Heart left ventricle (tissue), 13 donors: ENCODE results near the gene CAPN12.

Experiments used
- POLR2A ChIP-seq, 2 donors: fragments of 450-650 bp; IDR thresholded peaks; one replicate each; pipeline ENCODE4 v1.6.1; 2017; ENCODE audit warnings: antibody characterized with exemption in 2 of 2, mild to moderate bottlenecking in 2 of 2, moderate library complexity in 2 of 2
- TF ChIP-seq, protein P1 (sequence below), 12 donors: fragments of 200-600 bp; sonication (generic) in 4 of 12; IDR thresholded peaks; one replicate each; pipeline versions ENCODE4 v1.5.0 to v1.8.0; 2018 to 2022; ENCODE audit warnings: antibody characterized with exemption in 12 of 12, mild to moderate bottlenecking in 5 of 12
- donor health status: ischemic (EF 13 %, LVEDD 7.1; RV severe dilation, severe dysfunction).
- donor health status: DM: no; HTN: yes; CAD: no.
- donor health status: DM: no; HTN: no; CAD: no.
- donor health status: ischemic (EF 25% LVEDD 6.9; RV normal size, moderate dysfunction).
- donor health status: ischemic (EF 25% LVEDD 5.7; RV mildly dilated, moderate dysfunction).
- donor health status: ischemic (EF 35%, LVEDD 5.7; RV mildly dilated, moderate dysfunction).
- donor health status: nonischemic (EF 11% LVEDD 7.7; RV severe dilation, severe dysfunction).
- donor health status: DM: yes; HTN: yes; CAD: no.
- donor health status: PGD.
- donor health status: ischemic (EF 29% LVEDD 5.4; RV normal size, mild dysfunction).
- donor health status: nonischemic (EF 23%, LVEDD 6.1; RV moderate dilation, normal function).

GRCh38 chr19:38739440-38740256, 4.6 kb downstream of the CAPN12 start:
- TF ChIP-seq, protein P1, sequence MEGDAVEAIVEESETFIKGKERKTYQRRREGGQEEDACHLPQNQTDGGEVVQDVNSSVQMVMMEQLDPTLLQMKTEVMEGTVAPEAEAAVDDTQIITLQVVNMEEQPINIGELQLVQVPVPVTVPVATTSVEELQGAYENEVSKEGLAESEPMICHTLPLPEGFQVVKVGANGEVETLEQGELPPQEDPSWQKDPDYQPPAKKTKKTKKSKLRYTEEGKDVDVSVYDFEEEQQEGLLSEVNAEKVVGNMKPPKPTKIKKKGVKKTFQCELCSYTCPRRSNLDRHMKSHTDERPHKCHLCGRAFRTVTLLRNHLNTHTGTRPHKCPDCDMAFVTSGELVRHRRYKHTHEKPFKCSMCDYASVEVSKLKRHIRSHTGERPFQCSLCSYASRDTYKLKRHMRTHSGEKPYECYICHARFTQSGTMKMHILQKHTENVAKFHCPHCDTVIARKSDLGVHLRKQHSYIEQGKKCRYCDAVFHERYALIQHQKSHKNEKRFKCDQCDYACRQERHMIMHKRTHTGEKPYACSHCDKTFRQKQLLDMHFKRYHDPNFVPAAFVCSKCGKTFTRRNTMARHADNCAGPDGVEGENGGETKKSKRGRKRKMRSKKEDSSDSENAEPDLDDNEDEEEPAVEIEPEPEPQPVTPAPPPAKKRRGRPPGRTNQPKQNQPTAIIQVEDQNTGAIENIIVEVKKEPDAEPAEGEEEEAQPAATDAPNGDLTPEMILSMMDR (IDR thresholded peaks at IDR 0.05), result no peak
- TF ChIP-seq POLR2A (IDR thresholded peaks at IDR 0.05), result no peak
